ENCODE results near the gene CGRRF1. TPM values are rescaled to one million over a fixed set of nuclear protein-coding genes. Genes with fewer than 3 reads are reported as not detected.

Gene CGRRF1
- total RNA-seq, 1 donor from 2014 or later = 18.9 TPM

GRCh38 chr14:54577977-54578376, 68.3 kb downstream of the CGRRF1 start:
- DNase-seq = no peak

- no peak for DNase-seq
Measured at GRCh38 chr14:54579621-54580020, 69.9 kb downstream of the CGRRF1 start.

GRCh38 chr14:54580933-54581332, 71.2 kb downstream of the CGRRF1 start:
- no peak for DNase-seq

- DNase-seq = no peak
Measured at GRCh38 chr14:54582334-54582733, 72.6 kb downstream of the CGRRF1 start.

GRCh38 chr14:54584097-54584496, 74.4 kb downstream of the CGRRF1 start:
- no peak for DNase-seq

- DNase-seq = no peak
Measured at GRCh38 chr14:54585214-54585613, 75.5 kb downstream of the CGRRF1 start.

Other genes with a start within 250 kb of the CGRRF1 start
- gene CDKN3, start 112.9 kb upstream of the CGRRF1 start, total RNA-seq = 4.1 TPM
- gene CNIH1, start 68.5 kb upstream of the CGRRF1 start, total RNA-seq = 39.3 TPM
- 257 TPM for gene GMFB, start 20.9 kb upstream of the CGRRF1 start, total RNA-seq
- gene SAMD4A, start 57.2 kb downstream of the CGRRF1 start, total RNA-seq = 17.3 TPM